Thymus (tissue), 11 donors: ENCODE results near the gene NUP62. TPM values are rescaled to one million over a fixed set of nuclear protein-coding genes. Genes with fewer than 3 reads are reported as not detected.

Experiments
- DNase-seq, 9 donors: peaks; one replicate each; pipeline ENCODE4 v3.0.0-alpha.2; 2013; ENCODE audit warnings: low spot score in 9 of 9, low read depth in 6 of 9, missing footprints in 1 of 9
- H3K27ac ChIP-seq, 2 donors: one replicate each; pipeline ENCODE4 v1.5.1; 2013; ENCODE audit warnings: control low read depth in 1 of 2, low read depth in 1 of 2, low read length in 1 of 2, mild to moderate bottlenecking in 1 of 2, moderate library complexity in 1 of 2
- H3K27me3 ChIP-seq, 2 donors: one replicate each; pipeline ENCODE4 v1.5.1; 2013; ENCODE audit warnings: low read length in 1 of 2; ENCODE audit not compliant: control insufficient read depth in 2 of 2, insufficient read depth in 1 of 2
- H3K36me3 ChIP-seq, 2 donors: one replicate each; pipeline ENCODE4 v1.5.1; 2013; ENCODE audit warnings: low read length in 1 of 2, mild to moderate bottlenecking in 1 of 2, moderate library complexity in 1 of 2; ENCODE audit not compliant: control insufficient read depth in 2 of 2, insufficient read depth in 2 of 2
- H3K4me1 ChIP-seq, 2 donors: one replicate each; pipeline ENCODE4 v1.5.1; 2013; ENCODE audit warnings: low read length in 2 of 2; ENCODE audit not compliant: control insufficient read depth in 2 of 2, insufficient read depth in 2 of 2
- H3K4me3 ChIP-seq, 2 donors: one replicate each; pipeline ENCODE4 v1.5.1; 2013; ENCODE audit warnings: low read length in 2 of 2, control low read depth in 1 of 2, mild to moderate bottlenecking in 1 of 2
- H3K9me3 ChIP-seq, 2 donors: one replicate each; pipeline ENCODE4 v1.5.1; 2013; ENCODE audit warnings: low read length in 1 of 2, mild to moderate bottlenecking in 1 of 2; ENCODE audit not compliant: control insufficient read depth in 2 of 2, insufficient read depth in 1 of 2
- WGBS: extraction: QIAGEN DNeasy Blood & Tissue Kit; methylation state at CpG from one replicate; pipeline ENCODE4 v1.1.7; 2013; 5-methylcytosine and 5-hydroxymethylcytosine counted together
- polyA plus RNA-seq: library from polyadenylated mRNA; stranded (reverse); fragments of 200-250 nt; gene quantifications from one replicate; pipeline ENCODE4 v1.2.3, GENCODE V29; 2013
- total RNA-seq: library from RNA; stranded (reverse); fragments of 120-200 nt; gene quantifications from one replicate; pipeline ENCODE4 v1.2.4, GENCODE V29; 2013
- donor health status: healthy.

NUP62 gene
- total and polyA plus RNA-seq, 2 donors = 24.9 to 46.7 TPM

DNA sequence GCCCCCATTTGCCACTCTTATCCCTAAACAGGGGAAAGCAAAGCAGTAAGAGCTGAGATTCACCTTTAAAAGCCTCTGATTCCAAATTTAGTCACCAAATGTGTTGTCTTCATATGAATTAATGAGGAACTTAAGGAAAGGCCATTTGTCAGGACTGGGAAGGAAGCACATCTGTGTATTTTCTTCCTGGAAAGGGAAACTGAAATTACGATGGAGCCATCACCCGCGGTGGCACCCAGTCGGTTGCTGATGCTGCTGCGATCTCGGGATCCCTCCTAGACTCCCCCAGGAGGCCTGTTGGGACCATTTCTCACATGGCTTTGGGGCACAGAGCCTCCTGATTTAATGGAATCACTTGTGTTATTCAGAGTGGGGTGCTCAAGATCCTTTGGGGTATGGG, 25.2 kb downstream of the NUP62 start:
- Histone ChIP-seq H3K4me1 (no peaks in the 10 kb centered on the region), H3K4me3 (no peak overlapping the region), H3K36me3 (peaks cover 29 to 32% of the 10 kb centered on the region in 2 donors), H3K27ac (no peak overlapping the region), H3K9me3 (no peaks in the 10 kb centered on the region), H3K27me3 (no peaks in the 10 kb centered on the region)
- 9% methylated on average over 6 of the region's 6 CpGs for WGBS
- no peak for DNase-seq

GRCh38 chr19:49896863-49897621, 32.3 kb downstream of the NUP62 start, which contains the start of gene IL4I1:
Gene IL4I1 (minus strand): TSS chr19:49896887. CDS start chr19:49896160, 727 bp downstream.
- Histone ChIP-seq H3K4me1 (peaks cover 6 to 12% of the 10 kb centered on the region in 2 donors), H3K27ac (peak within 1 kb of the TSS in 1 of 2 donors; percentile 20), H3K9me3 (no peaks in the 10 kb centered on the region), H3K36me3 (no peaks in the 10 kb centered on the region), H3K4me3 (no peak within 1 kb of the TSS), H3K27me3 (peaks cover 0 to 35% of the 10 kb centered on the region in 2 donors)
- 3% methylated on average over 20 of the region's 20 CpGs for WGBS
- peak in 2 of 9 donors; percentile 8 to 56 for DNase-seq

DNA sequence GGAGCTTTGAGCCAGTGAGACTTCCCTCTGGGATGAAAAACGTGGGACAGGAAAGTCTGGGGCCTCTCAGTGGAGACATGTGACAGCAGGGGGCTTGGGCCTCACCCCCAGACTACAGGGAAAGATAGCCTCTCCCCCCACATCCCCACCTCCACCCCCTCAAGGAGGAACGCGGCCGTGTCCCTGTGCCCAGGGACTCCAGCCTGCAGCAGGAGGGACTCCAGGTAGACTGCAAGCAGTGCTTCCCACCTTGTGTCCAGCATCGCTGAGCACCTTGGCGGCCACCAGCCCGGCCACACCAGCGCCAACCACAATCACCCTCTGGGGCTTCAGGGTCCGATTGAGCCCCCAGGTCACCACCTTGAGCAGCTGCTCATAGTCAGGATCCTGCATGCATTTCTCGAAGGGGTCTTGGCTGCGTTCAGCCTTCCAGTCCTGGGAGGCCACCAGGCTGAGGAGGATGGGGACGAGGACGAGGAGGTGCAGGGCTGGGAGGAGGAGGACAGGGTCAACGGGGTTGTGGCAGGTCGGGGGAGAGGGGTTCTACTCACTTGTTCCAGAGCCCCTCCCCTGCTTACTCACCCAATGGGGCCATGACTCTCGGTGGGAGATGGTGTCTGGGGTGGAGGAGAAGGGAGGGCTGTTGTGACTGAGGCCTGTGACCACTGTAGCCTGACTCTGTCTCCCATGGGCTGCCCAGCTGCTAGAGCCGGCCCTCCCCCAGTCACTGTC, 33.6 kb downstream of the NUP62 start:
- H3K4me3 ChIP-seq = no peak overlapping the region
- no peak overlapping the region for H3K27ac ChIP-seq
- no peak for DNase-seq
- no peaks in the 10 kb centered on the region for H3K9me3 ChIP-seq
- H3K27me3 ChIP-seq = peaks cover 3 to 46% of the 10 kb centered on the region in 2 donors
- H3K36me3 ChIP-seq = no peaks in the 10 kb centered on the region
- WGBS = 86% methylated on average over 17 of the region's 17 CpGs
- peaks cover 6 to 14% of the 10 kb centered on the region in 2 donors for H3K4me1 ChIP-seq

- H3K9me3 ChIP-seq = no peaks in the 10 kb centered on the region
- peaks cover 6 to 52% of the 10 kb centered on the region in 2 donors for H3K27me3 ChIP-seq
- H3K4me1 ChIP-seq = peaks cover 10 to 18% of the 10 kb centered on the region in 2 donors
- WGBS = 91% methylated on average over 17 of the region's 17 CpGs
- DNase-seq = no peak
- no peak overlapping the region for H3K27ac ChIP-seq
- H3K36me3 ChIP-seq = no peaks in the 10 kb centered on the region
- H3K4me3 ChIP-seq = no peak overlapping the region
Observed at GRCh38 chr19:49894879-49895565, 34.3 kb downstream of the NUP62 start.

- H3K36me3 ChIP-seq = no peaks in the 10 kb centered on the region
- H3K27me3 ChIP-seq = peaks cover 6 to 61% of the 10 kb centered on the region in 2 donors
- H3K4me1 ChIP-seq = peaks cover 10 to 22% of the 10 kb centered on the region in 2 donors
- no peak overlapping the region for H3K27ac ChIP-seq
- no peak overlapping the region for H3K4me3 ChIP-seq
- no peak for DNase-seq
- no peaks in the 10 kb centered on the region for H3K9me3 ChIP-seq
- 97% methylated on average over 18 of the region's 18 CpGs for WGBS
Observed at GRCh38 chr19:49894011-49894664, 35.2 kb downstream of the NUP62 start.

- Histone ChIP-seq H3K4me3 (no peak overlapping the region), H3K9me3 (no peaks in the 10 kb centered on the region), H3K27me3 (peaks cover 6 to 64% of the 10 kb centered on the region in 2 donors), H3K27ac (no peak overlapping the region), H3K36me3 (no peaks in the 10 kb centered on the region), H3K4me1 (peaks cover 10 to 22% of the 10 kb centered on the region in 2 donors)
- no peak for DNase-seq
- 94% methylated on average over 1 of the region's 1 CpG for WGBS
Observed at GRCh38 chr19:49892716-49893115, 36.6 kb downstream of the NUP62 start.

DNA sequence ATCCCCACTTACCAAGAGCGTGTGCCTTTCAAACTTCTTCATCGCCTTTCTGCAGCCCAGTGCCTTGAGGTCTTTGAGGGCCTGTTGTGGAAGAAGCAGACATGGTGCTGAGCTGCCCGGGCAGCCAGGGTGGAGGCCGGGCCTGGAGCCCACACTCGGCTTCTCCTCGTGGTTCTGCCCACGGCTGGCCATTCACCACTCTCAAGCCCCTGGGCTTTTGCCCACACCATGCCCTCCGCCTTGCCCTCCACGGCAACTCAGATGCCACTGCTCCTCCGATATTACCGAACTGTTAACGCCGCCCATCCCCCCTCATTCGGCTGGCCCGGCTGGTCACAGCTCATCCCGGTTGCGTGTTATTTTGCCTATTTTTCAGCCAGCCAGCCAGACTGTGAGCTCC, 37.9 kb downstream of the NUP62 start:
- no peak overlapping the region for H3K4me3 ChIP-seq
- 95% methylated on average over 17 of the region's 17 CpGs for WGBS
- H3K27me3 ChIP-seq = peaks cover 6 to 54% of the 10 kb centered on the region in 2 donors
- H3K9me3 ChIP-seq = no peaks in the 10 kb centered on the region
- DNase-seq = no peak
- peaks cover 4 to 12% of the 10 kb centered on the region in 2 donors for H3K4me1 ChIP-seq
- peaks cover 0 to 3% of the 10 kb centered on the region in 2 donors for H3K36me3 ChIP-seq
- H3K27ac ChIP-seq = no peak overlapping the region

DNA sequence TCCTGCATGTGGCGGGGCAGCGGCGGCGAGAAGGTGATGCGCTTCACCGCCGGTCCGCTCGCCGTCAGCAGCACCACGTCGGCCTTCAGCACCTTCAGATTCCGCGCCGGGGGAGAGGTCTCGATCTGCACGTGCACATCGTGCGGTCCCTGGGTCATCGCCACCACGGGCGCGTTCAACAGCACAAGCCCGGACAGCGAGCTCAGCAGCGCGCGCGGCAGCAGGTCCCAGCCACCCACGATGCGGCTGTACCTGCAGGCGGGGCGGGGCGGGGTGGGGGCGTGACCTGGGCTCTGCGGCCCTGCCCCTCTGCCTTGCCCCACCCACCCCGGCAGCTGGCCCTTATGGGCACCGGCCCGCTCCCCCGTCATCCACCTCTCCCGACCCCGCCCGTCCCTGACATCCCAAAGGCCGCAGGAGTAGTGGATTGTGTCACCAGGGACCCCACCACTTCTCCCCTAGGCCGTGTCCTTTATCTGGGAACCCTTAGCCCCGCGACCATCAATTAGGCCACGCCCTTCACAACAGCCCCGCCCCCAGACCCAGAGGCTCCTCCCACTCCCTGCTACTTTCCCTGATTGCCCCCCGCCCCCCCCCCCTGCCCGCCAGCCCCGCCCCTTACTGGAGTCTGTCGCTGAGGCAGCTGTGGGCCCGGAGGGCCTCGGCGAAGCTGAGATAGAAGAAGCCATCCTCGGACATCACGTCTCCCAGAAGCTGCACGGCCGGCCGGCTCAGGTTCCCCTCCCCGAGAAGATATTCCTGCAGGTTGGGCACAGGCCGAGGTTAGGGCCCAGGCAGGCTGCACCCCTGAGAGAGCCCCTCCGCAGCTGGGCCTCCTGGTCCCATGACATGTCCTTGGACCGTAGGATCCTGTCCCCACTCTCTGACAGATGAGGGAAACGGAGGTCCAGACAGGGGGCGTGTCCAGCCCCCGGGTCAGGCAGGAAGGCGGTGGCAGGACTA, 38.7 kb downstream of the NUP62 start:
- Histone ChIP-seq H3K4me3 (peak overlapping the region; percentile 26 to 44), H3K4me1 (peaks cover 4 to 10% of the 10 kb centered on the region in 2 donors), H3K36me3 (peaks cover 0 to 4% of the 10 kb centered on the region in 2 donors), H3K27ac (no peak overlapping the region), H3K9me3 (no peaks in the 10 kb centered on the region), H3K27me3 (peaks cover 6 to 47% of the 10 kb centered on the region in 2 donors)
- peak in 3 of 9 donors; percentile 26 to 61 (median 56) for DNase-seq
- 27% methylated on average over 69 of the region's 69 CpGs for WGBS
